Choroid plexus epithelial cell (primary cell): Measurements from ENCODE around the gene POLD1.

Experiments used
- DNase-seq: peaks from one replicate; pipeline ENCODE4 v3.0.0-alpha.2; 2010; ENCODE audit warnings: low read depth
- H3K4me3 ChIP-seq: 2 replicates; pipeline ENCODE4 v1.5.1; 2011; ENCODE audit warnings: low read depth, mild to moderate bottlenecking, control low read depth, low read length, moderate library complexity
- CTCF ChIP-seq: conservative IDR thresholded peaks from 2 replicates; pipeline ENCODE4 v1.5.1; 2011; ENCODE audit warnings: low read depth, mild to moderate bottlenecking, control low read depth, inconsistent platforms, low read length, moderate library complexity

POLD1 gene

DNA sequence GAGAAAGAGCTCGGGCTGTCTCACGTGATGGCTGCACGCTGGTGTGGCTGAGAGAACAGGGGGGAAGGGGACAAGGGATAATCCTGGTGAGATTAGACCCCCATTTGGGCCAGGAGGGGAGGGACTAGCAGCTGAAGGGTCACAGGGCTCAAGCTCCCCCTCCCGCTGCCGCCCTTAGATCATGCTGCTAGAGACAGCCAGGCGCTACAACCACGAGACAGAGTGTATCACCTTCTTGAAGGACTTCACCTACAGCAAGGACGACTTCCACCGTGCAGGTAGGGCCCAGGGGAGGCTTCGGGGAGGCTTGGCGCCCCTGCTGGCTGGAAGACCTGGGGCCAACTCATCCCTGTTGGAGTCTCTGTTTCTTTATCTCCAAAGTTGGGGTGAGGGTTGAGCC is 4.5 kb upstream of the POLD1 start:
- DNase-seq = no peak
- no peak for TF ChIP-seq CTCF
- no peak overlapping the region for H3K4me3 ChIP-seq

DNA sequence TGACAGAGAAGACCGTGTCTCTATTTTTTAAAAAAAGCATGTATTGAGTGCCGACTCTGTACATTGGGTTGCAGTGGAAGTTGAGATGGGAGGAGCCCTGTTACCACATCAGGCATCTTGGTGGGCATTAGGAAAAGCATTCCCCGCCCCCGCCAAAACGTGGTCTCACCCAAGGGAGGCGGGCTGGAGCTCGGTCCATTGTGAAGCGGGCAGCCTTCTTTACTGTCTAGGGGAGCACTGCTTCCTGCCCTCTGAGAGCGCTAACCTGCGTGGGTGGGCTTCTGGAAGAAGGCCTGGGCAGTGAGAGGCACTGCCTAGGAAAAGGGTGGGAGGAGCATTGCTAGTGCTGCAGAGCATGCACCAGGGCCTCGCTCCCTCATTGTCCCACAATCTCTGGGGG is 4.0 kb upstream of the POLD1 start:
- no peak overlapping the region for H3K4me3 ChIP-seq
- no peak for TF ChIP-seq CTCF
- DNase-seq = no peak

GRCh38 chr19:50380751-50381151 is 3.4 kb upstream of the POLD1 start:
- no peak for TF ChIP-seq CTCF
- H3K4me3 ChIP-seq = no peak overlapping the region
- DNase-seq = no peak

DNA sequence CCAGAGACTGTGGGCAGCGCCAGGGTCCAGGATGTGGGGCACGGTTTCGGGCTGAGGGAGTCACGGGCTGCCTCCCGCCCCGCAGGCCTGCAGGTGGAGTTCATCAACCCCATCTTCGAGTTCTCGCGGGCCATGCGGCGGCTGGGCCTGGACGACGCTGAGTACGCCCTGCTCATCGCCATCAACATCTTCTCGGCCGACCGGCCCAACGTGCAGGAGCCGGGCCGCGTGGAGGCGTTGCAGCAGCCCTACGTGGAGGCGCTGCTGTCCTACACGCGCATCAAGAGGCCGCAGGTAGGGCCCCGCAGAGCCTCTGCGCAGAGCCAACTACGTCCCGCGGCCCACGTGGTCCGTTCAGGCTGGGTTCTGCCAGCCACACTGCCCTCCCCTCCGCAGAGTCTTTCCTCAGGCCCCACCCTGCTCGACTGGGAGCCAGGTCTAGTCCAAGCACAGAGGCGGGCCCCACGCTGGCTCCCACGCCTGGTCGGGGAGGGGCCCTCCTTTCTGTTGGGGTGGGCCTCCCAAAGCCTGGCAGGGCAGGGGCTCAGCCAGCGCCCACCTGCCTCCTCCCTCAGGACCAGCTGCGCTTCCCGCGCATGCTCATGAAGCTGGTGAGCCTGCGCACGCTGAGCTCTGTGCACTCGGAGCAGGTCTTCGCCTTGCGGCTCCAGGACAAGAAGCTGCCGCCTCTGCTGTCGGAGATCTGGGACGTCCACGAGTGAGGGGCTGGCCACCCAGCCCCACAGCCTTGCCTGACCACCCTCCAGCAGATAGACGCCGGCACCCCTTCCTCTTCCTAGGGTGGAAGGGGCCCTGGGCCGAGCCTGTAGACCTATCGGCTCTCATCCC is 2.0 kb upstream of the POLD1 start:
- DNase-seq = no peak
- no peak overlapping the region for H3K4me3 ChIP-seq
- TF ChIP-seq CTCF = no peak

- TF ChIP-seq CTCF = no peak
- no peak for DNase-seq
- H3K4me3 ChIP-seq = peak overlapping the region; percentile 67
Measured at GRCh38 chr19:50383001-50383851, 921 bp upstream of the POLD1 start.

DNA sequence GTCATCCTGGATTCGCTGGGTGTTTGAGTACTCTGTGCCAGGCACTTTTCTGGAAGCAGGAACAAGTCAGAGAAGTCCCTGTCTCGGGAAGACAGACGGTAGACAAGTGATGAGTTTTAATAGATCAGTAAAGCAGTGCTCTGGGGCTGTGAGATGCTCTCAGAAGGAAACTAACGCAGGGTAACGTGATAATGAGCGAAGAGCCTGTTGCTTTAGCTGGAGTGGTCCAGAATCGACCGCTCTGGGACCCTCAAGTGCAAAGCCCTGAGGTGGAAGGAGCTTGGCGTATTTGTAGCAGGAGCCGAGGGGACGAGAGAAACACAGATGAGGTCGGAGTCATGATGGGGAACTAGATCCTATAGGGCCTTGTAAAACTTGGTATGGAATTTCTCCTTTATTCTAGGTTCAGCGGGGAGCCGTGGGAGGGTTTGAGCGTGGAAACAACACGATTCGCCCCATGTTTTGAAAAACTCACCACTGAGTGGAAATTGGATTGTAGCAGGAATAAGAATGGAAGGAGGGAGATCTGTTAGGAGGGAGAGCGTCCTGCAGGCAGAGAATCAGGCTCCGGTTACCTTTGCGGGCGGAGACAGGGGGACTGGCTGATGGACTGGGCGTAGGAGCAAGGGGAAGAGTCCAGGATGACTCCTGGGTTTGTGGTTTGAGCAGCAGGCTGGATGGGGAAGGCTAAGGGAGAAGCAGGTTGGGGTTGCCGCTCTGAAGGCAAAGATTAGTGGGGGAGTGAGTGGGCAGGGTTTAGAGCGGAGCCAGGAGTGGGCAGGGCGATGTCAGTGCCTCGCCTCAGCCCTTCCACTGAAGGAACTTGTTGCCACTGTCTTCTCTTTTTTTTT is 763 bp downstream of the POLD1 start:
- TF ChIP-seq CTCF = no peak
- peak; percentile 52 for DNase-seq
- H3K4me3 ChIP-seq = peak overlapping the region; percentile 67
